ENCODE results near the gene DOK5.

DOK5 gene

GRCh38 chr20:54661880-54662465 lies 186.6 kb downstream of the DOK5 start:
- no peak for TF ChIP-seq CTCF (conservative IDR thresholded peaks at IDR 0.05; ENCODE audit: low read depth, low read length)
- H3K4me3 ChIP-seq (ENCODE audit: low read depth, low read length), result no peak overlapping the region
- no peak for DNase-seq (ENCODE audit: low read depth)

GRCh38 chr20:54665812-54666211 lies 190.4 kb downstream of the DOK5 start:
- no peak overlapping the region for H3K4me3 ChIP-seq (ENCODE audit: low read depth, low read length)
- DNase-seq (ENCODE audit: low read depth), result no peak
- TF ChIP-seq CTCF (conservative IDR thresholded peaks at IDR 0.05; ENCODE audit: low read depth, low read length), result no peak

- DNase-seq (ENCODE audit: low read depth), result peak; percentile 7
- no peak overlapping the region for H3K4me3 ChIP-seq (ENCODE audit: low read depth, low read length)
- peak; percentile 54 for TF ChIP-seq CTCF (conservative IDR thresholded peaks at IDR 0.05; ENCODE audit: low read depth, low read length)
These were observed 193.1 kb downstream of the DOK5 start for GRCh38 chr20:54668271-54669039.

GRCh38 chr20:54669040-54669363 lies 193.6 kb downstream of the DOK5 start:
- no peak for DNase-seq (ENCODE audit: low read depth)
- no peak for TF ChIP-seq CTCF (conservative IDR thresholded peaks at IDR 0.05; ENCODE audit: low read depth, low read length)
- no peak overlapping the region for H3K4me3 ChIP-seq (ENCODE audit: low read depth, low read length)

- no peak for TF ChIP-seq CTCF (conservative IDR thresholded peaks at IDR 0.05; ENCODE audit: low read depth, low read length)
- no peak overlapping the region for H3K4me3 ChIP-seq (ENCODE audit: low read depth, low read length)
- DNase-seq (ENCODE audit: low read depth), result no peak
These were observed 202.9 kb downstream of the DOK5 start for GRCh38 chr20:54678253-54678652.

- no peak for DNase-seq (ENCODE audit: low read depth)
- TF ChIP-seq CTCF (conservative IDR thresholded peaks at IDR 0.05; ENCODE audit: low read depth, low read length), result no peak
- H3K4me3 ChIP-seq (ENCODE audit: low read depth, low read length), result no peak overlapping the region
These were observed 205.0 kb downstream of the DOK5 start for GRCh38 chr20:54680439-54680838.
